ENCODE data around the gene PSMA3. TPM values are rescaled to one million over a fixed set of nuclear protein-coding genes. Genes with fewer than 3 reads are reported as not detected.

Gene PSMA3
- total RNA-seq: 123 and 159 TPM in 2 replicates

DNA sequence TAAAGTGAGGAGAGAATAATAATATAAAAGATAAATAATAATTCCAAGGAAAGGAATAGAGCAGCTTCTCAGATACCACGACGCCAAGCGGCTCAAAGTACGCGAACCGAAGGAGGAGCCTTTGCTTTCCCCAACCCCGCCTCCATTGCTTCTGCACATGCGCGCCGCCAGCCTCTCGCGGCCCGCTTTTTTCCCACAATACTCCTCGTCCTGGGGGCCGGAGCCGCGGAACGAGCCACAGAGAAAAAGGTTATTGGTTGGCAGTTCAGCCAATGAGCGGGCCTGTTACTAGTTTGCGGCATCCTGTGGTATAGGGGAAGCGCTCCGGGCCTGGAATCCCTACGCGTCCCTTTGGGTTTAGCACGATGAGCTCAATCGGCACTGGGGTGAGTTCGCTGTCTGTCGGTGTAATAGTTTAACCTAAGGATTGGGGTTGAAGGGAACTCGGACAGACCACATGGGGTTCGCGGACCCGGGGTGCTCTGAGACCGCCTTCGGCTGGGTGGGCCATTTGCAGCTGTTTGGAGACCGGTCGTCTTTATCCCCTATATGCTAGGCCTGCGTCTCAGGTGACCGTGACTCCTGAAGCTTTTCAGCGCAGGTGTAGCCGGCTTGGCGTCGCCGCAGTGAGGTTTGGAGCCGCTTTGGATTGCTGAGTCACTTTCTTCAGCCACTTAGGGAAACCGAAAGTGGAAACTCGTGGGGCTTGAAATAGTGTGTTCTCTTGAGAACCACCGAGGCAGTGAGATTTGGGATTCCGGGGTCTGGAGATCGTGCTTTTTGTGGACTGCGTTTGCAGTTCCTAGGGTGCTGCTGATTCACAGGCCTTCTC lies at the start of gene PSMA3:
Gene PSMA3 (plus strand): TSS at position 288 of the 832 bp plus-strand sequence. CDS start 78 bp downstream, at position 366.
- DNase-seq (ENCODE audit: low read depth): peak; percentile 97
- TF ChIP-seq, protein P1, sequence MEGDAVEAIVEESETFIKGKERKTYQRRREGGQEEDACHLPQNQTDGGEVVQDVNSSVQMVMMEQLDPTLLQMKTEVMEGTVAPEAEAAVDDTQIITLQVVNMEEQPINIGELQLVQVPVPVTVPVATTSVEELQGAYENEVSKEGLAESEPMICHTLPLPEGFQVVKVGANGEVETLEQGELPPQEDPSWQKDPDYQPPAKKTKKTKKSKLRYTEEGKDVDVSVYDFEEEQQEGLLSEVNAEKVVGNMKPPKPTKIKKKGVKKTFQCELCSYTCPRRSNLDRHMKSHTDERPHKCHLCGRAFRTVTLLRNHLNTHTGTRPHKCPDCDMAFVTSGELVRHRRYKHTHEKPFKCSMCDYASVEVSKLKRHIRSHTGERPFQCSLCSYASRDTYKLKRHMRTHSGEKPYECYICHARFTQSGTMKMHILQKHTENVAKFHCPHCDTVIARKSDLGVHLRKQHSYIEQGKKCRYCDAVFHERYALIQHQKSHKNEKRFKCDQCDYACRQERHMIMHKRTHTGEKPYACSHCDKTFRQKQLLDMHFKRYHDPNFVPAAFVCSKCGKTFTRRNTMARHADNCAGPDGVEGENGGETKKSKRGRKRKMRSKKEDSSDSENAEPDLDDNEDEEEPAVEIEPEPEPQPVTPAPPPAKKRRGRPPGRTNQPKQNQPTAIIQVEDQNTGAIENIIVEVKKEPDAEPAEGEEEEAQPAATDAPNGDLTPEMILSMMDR (IDR thresholded peaks at IDR 0.05; ENCODE audit: insufficient read depth, low read depth, low read length): no peak
- peak within 1 kb of the TSS; percentile 84 for H3K4me3 ChIP-seq (ENCODE audit: low read depth, low read length)

DNA sequence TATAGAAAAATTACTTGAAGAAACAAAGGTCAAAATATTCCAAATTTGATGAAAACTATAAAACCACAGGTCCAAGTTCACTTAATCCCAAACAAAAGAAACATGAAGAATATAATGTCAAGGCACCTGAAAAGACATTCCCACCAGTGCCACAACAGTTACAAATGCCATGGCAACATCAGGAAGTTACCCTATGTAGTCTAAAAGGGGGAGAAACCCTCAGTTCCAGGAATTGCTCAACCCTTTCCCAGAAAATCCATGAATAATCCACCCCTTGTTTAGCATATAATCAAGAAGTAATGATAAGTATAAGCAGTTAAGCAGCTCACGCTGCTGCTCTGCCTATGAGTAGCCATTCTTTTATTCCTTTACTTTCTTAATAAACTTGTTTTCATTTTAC lies 48.4 kb upstream of the PSMA3 start:
- no peak overlapping the region for H3K4me3 ChIP-seq (ENCODE audit: low read depth, low read length)
- DNase-seq (ENCODE audit: low read depth): no peak
- TF ChIP-seq, protein P1 (IDR thresholded peaks at IDR 0.05; ENCODE audit: insufficient read depth, low read depth, low read length): no peak

DNA sequence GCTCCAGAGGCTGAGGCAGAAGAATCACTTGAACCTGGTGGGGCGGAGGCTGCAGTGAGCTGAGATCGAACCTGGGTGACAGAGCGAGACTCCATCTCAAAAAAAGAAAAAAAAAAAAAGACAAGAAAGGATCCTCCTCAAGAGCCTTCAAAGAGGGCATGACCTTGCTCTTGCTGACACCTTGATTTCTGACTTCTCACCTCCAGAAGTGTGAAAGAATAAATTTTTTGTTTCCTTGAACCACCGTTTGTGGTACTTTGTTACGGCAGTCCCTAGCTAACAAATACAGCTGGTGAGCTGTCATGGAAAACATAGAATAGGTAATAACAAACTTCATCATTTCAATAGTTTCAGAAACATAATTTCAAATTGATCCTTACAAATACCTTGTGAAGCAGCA lies 46.6 kb upstream of the PSMA3 start:
- no peak overlapping the region for H3K4me3 ChIP-seq (ENCODE audit: low read depth, low read length)
- TF ChIP-seq, protein P1 (IDR thresholded peaks at IDR 0.05; ENCODE audit: insufficient read depth, low read depth, low read length): no peak
- DNase-seq (ENCODE audit: low read depth): no peak

DNA sequence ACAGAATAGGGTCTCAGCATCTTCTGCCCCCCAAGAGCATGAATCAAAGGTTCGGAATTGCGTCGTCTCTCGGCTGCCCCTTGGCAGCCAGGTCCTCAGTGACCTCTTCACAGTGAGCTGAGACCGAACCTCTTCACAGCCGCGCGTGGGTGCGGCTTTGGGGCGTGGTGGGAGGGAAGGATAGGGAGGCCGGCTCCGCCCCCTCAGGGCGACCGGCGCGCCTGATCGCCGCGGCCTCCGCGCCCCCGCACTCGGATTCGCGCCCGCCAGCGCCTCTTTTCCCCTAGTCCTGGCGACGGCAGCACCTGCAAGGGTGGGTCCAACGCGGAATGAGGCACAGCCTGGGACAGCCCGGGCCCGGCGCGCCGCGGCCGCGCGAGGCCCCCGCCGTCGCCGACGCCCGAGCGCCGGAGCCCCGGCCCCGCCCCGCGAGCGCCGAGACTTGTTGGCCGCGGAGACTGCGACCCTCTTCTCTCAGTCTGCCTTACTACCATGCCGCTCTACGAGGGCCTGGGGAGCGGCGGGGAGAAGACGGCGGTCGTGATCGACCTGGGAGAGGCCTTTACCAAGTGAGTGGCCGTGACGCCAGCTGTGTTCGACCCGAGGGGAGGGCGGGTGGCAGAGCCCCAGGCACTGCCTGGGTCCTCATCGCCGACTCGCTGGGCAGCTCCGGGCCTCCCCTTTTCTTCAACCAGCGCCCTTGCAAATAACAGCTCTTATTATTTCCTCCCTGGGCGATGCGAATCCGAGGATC lies 44.7 kb upstream of the PSMA3 start, which contains the start of gene ACTR10:
Gene ACTR10 (plus strand): TSS at position 424 of the 754 bp plus-strand sequence. CDS start 69 bp downstream, at position 493.
- TF ChIP-seq, protein P1 (IDR thresholded peaks at IDR 0.05; ENCODE audit: insufficient read depth, low read depth, low read length): no peak
- peak within 1 kb of the TSS; percentile 87 for H3K4me3 ChIP-seq (ENCODE audit: low read depth, low read length)
- peak; percentile 65 for DNase-seq (ENCODE audit: low read depth)

DNA sequence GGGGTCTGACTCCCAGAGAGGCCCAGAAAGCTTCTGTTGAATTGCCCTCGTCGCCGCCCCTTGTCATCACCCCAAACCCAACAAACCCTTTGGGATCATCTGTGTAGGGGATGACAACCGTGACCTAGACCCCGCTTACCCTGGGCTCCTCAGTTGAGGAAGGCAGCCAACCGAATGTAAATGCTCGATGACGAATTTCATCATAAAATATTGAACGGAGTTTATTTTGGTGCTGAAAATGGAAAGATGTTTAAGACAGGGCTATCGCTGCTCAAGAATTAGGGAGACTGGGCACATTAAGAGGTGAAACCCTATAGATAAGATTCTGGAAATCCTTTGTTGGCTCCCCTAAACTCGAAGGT lies 44.2 kb upstream of the PSMA3 start:
- TF ChIP-seq, protein P1 (IDR thresholded peaks at IDR 0.05; ENCODE audit: insufficient read depth, low read depth, low read length): no peak
- no peak for DNase-seq (ENCODE audit: low read depth)

DNA sequence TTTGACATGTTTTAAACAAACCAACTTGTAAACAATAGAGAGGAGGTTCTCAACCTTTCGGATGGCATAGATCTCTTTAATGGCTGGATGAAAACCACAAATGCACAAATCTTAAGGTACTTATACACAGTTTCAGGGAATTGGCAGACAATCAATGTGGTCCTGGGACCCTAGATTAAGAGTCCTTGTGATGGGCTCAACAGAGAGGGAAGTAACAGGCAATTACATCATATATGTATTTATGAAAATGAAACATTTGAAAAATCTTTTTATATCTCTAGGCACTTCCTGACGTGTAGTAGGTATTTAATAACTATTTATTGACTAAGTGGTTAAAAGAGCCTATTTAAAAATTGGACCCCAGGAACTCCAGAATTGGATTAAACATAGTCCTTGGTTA lies 43.8 kb upstream of the PSMA3 start:
- TF ChIP-seq, protein P1 (IDR thresholded peaks at IDR 0.05; ENCODE audit: insufficient read depth, low read depth, low read length): no peak
- DNase-seq (ENCODE audit: low read depth): peak; percentile 5
- H3K4me3 ChIP-seq (ENCODE audit: low read depth, low read length): peak overlapping the region; percentile 87

More for the DNA sequence above, 44.2 kb upstream of the PSMA3 start:
- peak overlapping the region; percentile 87 for H3K4me3 ChIP-seq (ENCODE audit: low read depth, low read length)
